Astrocyte of the spinal cord (primary cell): ENCODE measurements around the gene LAMA3.

Source experiments
- DNase-seq: peaks from one replicate; pipeline ENCODE4 v3.0.0; 2011; ENCODE audit warnings: low read depth, low spot score
- H3K4me3 ChIP-seq: 2 replicates; pipeline ENCODE4 v1.5.1; 2011; ENCODE audit warnings: low read depth, mild to moderate bottlenecking, low read length, moderate library complexity
- in situ Hi-C: cut with HindIII; loops from 2 replicates; pipeline ENCODE4 v1.10.0; 2017; ENCODE audit warnings: low sequenced_read_pairs
- TF ChIP-seq, protein P1 (sequence below): IDR thresholded peaks from 2 replicates; pipeline ENCODE4 v1.5.1; 2012; ENCODE audit warnings: low read depth, mild to moderate bottlenecking, low read length, inconsistent platforms

Gene LAMA3

DNA sequence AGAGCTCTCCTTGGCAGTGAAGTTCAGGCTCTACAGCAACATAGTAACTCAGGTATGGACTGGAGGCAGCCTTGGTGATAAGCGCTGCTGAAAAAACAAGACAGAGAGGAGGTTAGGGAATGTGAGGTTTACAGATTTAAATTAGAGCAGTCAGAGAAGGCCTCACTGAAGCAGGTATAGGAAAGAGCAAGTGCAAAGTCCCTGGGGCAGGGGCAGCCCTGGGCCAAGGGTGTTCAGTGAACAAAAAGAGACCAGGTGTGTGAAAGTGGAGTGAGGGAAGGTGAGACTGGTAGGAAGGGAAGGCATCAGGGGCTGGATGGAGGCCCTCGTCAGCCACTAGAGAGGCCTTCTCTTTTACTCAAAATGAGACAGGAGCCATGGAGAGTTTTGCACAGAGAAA lies 89.6 kb downstream of the LAMA3 start:
- in situ Hi-C loops: no loop called here
- TF ChIP-seq, protein P1, sequence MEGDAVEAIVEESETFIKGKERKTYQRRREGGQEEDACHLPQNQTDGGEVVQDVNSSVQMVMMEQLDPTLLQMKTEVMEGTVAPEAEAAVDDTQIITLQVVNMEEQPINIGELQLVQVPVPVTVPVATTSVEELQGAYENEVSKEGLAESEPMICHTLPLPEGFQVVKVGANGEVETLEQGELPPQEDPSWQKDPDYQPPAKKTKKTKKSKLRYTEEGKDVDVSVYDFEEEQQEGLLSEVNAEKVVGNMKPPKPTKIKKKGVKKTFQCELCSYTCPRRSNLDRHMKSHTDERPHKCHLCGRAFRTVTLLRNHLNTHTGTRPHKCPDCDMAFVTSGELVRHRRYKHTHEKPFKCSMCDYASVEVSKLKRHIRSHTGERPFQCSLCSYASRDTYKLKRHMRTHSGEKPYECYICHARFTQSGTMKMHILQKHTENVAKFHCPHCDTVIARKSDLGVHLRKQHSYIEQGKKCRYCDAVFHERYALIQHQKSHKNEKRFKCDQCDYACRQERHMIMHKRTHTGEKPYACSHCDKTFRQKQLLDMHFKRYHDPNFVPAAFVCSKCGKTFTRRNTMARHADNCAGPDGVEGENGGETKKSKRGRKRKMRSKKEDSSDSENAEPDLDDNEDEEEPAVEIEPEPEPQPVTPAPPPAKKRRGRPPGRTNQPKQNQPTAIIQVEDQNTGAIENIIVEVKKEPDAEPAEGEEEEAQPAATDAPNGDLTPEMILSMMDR: no peak
- no peak overlapping the region for H3K4me3 ChIP-seq

DNA sequence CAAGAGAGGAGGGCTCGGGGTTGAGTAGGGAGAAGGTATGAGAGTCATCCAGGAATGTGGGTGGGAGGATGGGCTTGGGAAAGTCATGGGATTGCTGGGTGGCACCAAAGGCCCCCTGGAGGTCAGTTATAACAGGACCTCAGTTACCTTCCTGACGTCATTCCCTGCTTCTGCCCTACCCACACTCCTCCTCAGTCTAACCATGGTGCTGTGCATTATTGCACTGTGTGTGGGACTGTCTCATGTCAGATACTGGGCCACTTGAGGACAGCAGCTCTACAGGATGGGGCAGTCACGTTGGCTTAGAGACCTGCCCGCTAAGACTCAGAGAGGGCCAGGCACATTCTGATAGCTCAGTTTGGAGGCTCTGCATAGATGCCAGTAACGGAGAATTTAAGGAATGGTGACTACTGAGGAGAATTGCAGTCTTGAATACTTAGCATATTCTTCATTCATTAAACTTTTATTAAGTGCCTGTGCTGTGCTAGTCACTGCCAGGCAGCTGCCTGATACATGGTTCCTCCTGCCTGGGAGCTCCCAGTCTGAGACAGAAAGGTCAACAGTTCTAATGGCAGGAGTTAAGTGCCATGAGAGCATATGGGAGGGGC lies 90.5 kb downstream of the LAMA3 start:
- peak; percentile 10 for DNase-seq
- no peak overlapping the region for H3K4me3 ChIP-seq
- TF ChIP-seq, protein P1: no peak
- in situ Hi-C loops: no loop called here

More for the DNA sequence above, 89.6 kb downstream of the LAMA3 start:
- DNase-seq: no peak

DNA sequence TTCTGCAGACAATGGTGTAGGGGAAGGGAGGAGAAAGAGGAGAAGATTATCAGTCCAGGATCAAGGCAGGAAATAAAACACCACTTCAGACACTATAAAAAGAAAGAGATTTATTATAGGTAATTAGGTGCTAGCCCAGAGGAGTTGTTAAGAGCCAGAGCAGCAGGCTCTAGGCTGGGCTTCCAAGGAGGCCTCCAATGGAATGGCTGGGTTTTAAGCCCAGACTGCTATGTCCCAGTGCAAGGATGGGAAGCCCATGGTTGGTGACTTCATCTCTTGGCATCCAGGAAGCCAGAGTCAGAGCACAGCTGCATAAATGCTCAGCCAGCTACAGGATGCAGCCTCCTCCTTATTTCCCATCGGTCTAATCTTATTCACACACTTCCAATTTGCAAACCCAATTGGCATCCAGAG lies 95.6 kb downstream of the LAMA3 start:
- in situ Hi-C loops: no loop called here
- DNase-seq: peak; percentile 82
- H3K4me3 ChIP-seq: no peak overlapping the region
- TF ChIP-seq, protein P1: no peak

DNA sequence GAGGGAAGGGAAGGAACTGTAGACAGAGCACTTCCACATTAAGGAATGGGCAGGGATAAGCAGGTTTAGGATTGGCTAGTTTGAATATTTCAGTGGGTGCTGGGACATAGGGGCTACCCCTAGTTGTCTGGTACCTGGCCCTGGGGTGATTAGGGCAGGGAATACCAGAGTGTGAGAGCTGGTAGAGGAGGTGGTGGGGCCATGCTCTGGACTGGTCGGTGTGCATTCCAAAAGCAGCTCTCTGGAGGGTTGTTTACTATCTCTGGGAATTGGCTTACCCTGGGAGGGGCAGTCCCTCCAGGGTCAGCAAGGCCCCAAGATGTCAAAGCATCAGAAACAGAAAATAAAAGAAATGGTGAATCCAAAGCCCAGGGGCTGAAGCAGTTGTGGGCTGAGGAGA lies 103.8 kb downstream of the LAMA3 start:
- TF ChIP-seq, protein P1: no peak
- no peak overlapping the region for H3K4me3 ChIP-seq
- DNase-seq: no peak
- in situ Hi-C loops: no loop called here

DNA sequence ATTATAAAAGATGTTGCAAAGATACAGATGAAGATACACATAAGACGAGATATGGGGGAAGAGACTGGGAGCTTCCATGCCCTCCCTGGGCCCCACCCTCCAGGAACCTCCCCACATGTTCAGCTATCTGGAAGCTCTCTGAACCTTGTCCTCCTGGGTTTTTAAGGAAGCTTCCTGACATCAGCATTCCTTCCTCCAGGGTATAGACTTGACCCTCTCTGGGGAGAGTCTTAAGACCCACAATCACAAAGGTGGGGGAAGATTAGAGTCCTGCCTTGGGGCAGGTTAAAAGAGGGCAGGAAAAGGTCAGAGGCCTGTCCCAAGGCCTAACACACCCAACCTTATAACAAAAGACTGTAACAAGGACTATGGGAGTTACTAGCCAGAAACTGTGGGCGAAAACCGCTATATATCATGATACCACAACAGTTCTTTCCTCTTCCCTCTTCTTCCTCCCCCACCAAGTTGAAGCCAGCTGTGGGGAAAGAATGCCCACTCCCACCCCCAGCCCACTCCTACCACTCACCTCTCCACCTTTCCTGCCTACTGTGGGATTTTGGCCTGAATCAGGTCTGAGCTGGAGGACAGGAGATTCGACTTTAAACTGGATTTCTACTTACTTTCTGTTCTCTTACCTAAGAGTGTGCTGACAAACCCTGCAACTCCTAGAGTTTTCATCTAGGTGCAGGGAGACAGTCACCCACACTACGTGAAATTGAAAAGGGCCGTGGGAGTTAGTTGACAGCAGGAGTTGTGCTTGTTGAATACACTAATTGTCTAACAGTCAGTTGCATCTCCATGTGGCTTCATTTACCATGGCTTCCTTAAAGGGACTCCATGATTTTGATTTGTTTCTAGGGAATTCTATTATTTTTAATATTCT lies 105.0 kb downstream of the LAMA3 start:
- in situ Hi-C loops: no loop called here
- DNase-seq: no peak
- TF ChIP-seq, protein P1: no peak
- H3K4me3 ChIP-seq: no peak overlapping the region

DNA sequence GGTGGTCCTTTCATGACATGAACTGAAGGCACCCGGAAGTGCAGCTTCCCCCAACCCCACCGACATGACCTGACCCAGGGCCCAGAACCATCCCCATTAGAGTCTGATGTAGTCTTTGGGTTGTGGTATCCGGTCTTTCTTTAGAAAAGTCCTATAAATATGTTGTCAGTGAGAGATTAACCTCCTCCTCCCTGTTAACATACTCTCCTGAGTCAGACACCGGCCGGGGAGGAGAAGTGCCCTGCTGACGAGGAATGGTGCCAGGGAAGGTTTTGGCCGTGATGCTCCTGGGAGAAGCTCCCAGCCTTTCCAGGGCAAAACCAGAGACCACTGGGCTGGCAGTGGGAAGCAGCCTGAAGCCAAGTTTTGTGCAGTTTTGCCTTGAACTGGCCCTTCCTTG lies 109.0 kb downstream of the LAMA3 start:
- DNase-seq: no peak
- TF ChIP-seq, protein P1: no peak
- in situ Hi-C loops: no loop called here
- H3K4me3 ChIP-seq: no peak overlapping the region
